ENCODE data around the gene ANKRD12. TPM values are rescaled to one million over a fixed set of nuclear protein-coding genes. Genes with fewer than 3 reads are reported as not detected.

Gene ANKRD12
- total RNA-seq, 2 experiments from 2014 or later = 62.5 to 68.4 TPM

DNA sequence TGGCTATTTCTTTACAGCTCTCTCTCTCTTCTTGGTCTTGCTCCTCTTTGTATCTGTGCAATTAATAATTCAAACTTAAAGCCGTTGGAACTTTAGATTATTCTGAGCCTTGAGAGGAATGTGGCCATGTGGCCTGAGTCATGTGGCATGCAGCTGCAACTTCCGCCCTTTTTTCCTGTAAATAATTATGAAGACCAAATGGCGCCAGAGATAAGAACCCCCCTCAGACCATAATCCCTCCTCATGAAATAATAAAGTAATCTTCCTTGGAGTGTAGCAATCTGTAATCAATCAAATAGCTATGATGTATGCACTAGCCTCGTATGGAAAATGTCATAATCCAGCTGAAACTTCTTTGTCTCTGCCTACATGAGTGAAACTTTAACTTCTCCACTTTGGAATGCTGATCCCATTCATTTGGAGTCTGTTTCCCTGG, 184.5 kb downstream of the ANKRD12 start:
- CTCF ChIA-PET = interaction anchor here (1.4 kb wide), 1 partner anchor 196 kb away, joined by 3 read pairs; no protein-coding TSS in a partner anchor
- Mint-ChIP-seq H3K27ac (no peak overlapping the region), H3K27me3 (peaks cover 5% of the 10 kb centered on the region), H3K36me3 (ENCODE audit: low read depth) (peaks cover 3% of the 10 kb centered on the region), H3K9me3 (peaks cover 3% of the 10 kb centered on the region), H3K4me1 (ENCODE audit: low read depth) (no peaks in the 10 kb centered on the region), H3K4me3 (no peak overlapping the region)
- no peak for DNase-seq
- intact Hi-C loops (cut with micrococcal nuclease) = no loop called here
- no peak for ATAC-seq
- TF ChIP-seq, protein P1, sequence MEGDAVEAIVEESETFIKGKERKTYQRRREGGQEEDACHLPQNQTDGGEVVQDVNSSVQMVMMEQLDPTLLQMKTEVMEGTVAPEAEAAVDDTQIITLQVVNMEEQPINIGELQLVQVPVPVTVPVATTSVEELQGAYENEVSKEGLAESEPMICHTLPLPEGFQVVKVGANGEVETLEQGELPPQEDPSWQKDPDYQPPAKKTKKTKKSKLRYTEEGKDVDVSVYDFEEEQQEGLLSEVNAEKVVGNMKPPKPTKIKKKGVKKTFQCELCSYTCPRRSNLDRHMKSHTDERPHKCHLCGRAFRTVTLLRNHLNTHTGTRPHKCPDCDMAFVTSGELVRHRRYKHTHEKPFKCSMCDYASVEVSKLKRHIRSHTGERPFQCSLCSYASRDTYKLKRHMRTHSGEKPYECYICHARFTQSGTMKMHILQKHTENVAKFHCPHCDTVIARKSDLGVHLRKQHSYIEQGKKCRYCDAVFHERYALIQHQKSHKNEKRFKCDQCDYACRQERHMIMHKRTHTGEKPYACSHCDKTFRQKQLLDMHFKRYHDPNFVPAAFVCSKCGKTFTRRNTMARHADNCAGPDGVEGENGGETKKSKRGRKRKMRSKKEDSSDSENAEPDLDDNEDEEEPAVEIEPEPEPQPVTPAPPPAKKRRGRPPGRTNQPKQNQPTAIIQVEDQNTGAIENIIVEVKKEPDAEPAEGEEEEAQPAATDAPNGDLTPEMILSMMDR (IDR thresholded peaks at IDR 0.05) = no peak
- POLR2A ChIA-PET = no interaction called here

DNA sequence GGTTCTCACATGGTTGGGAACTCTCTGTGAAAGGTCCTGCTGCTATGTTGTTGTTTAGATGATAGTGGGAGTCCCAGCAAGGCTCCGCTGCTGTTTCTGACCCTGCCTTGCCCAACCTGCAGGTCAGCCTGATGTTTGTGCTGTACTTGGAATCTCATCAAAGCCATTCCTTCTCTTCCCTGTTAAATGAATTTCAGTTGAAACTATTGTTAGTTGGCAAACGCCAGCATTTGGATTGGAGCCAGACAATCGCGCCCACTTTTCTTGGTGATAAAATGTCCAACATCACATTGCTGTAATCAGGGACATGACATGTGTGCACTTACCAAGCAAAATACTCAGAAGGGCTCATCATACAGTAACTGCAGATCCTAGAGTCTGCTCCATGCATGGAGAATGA, 185.2 kb downstream of the ANKRD12 start:
- DNase-seq (no peak), ATAC-seq (no peak)
- Mint-ChIP-seq H3K4me3 (no peak overlapping the region), H3K36me3 (ENCODE audit: low read depth) (peaks cover 3% of the 10 kb centered on the region), H3K27me3 (peaks cover 5% of the 10 kb centered on the region), H3K27ac (no peak overlapping the region), H3K4me1 (ENCODE audit: low read depth) (no peaks in the 10 kb centered on the region), H3K9me3 (peaks cover 3% of the 10 kb centered on the region)
- intact Hi-C loops (cut with micrococcal nuclease) = no loop called here
- TF ChIP-seq, protein P1 (IDR thresholded peaks at IDR 0.05) = no peak
- ChIA-PET POLR2A (no interaction called here), CTCF (interaction anchor here (1.4 kb wide), 1 partner anchor 195 kb away, joined by 3 read pairs; no protein-coding TSS in a partner anchor)

DNA sequence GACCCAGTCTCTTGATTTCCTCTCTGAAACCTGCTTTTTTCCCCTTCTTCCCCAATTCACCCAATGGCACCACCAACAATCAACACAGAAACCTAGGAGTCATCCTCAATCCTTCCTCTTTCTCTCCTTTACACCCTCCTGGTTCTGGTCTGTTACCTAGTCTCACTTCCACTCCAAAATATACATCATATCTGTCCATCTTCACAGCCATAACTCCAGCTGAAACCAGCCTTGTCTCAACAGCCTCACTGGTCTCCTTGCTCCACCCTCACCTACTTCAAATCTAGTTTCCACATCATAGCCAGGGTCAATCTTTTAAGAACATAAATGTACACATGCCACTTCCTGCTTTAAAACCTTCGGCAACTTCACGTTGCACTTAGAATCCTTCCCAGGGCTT, 186.2 kb downstream of the ANKRD12 start:
- DNase-seq (no peak), ATAC-seq (no peak)
- intact Hi-C loops (cut with micrococcal nuclease) = no loop called here
- Mint-ChIP-seq H3K36me3 (ENCODE audit: low read depth) (peaks cover 3% of the 10 kb centered on the region), H3K27ac (no peak overlapping the region), H3K27me3 (peaks cover 5% of the 10 kb centered on the region), H3K9me3 (peaks cover 3% of the 10 kb centered on the region), H3K4me1 (ENCODE audit: low read depth) (no peaks in the 10 kb centered on the region), H3K4me3 (no peak overlapping the region)
- TF ChIP-seq, protein P1 (IDR thresholded peaks at IDR 0.05) = no peak
- POLR2A ChIA-PET = interaction anchor here (1.0 kb wide), 1 partner anchor 9 kb away, joined by 4 read pairs; no protein-coding TSS in a partner anchor
- CTCF ChIA-PET = interaction anchor here (1.0 kb wide), 1 partner anchor 69 kb away, joined by 3 read pairs; no protein-coding TSS in a partner anchor

DNA sequence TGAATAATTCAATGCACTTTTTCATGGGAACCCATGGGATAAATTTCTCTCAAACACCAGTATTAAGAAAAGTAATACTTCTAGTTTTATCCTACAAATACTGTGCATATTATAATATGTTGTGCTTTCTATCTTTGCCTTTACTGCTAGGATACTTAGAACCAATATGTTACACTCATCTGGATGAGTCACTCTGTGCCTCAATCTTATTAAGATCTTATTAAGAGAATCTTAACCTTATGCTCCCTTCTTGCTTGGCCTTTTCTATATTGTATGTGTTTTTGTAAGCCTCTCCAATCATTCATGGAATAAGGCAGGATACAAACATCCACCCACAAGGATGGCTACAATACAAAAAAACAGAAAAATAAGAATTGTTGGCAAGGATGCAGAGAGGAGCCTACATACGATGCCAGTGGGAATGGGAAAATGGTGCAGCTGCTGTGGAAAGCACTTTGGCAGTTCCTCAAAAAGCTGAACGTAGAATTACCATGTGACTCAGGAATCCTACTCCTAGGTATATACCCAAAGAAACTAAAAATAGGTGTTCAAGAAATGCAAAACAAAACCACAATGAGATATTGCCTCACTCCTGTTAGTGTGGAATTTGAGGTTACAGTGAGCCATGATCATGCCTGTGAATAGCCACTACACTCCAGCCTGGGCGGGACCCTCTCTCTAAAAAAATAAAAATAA, 187.3 kb downstream of the ANKRD12 start:
- no peak for ATAC-seq
- Mint-ChIP-seq H3K4me1 (ENCODE audit: low read depth) (no peaks in the 10 kb centered on the region), H3K27me3 (peaks cover 5% of the 10 kb centered on the region), H3K9me3 (peaks cover 3% of the 10 kb centered on the region), H3K4me3 (no peak overlapping the region), H3K27ac (no peak overlapping the region), H3K36me3 (ENCODE audit: low read depth) (peaks cover 3% of the 10 kb centered on the region)
- ChIA-PET CTCF (interaction anchor here (1.0 kb wide), 1 partner anchor 68 kb away, joined by 3 read pairs; no protein-coding TSS in a partner anchor), POLR2A (interaction anchor here (1.0 kb wide), 1 partner anchor 8 kb away, joined by 4 read pairs; no protein-coding TSS in a partner anchor)
- TF ChIP-seq, protein P1 (IDR thresholded peaks at IDR 0.05) = no peak
- intact Hi-C loops (cut with micrococcal nuclease) = no loop called here
- no peak for DNase-seq

DNA sequence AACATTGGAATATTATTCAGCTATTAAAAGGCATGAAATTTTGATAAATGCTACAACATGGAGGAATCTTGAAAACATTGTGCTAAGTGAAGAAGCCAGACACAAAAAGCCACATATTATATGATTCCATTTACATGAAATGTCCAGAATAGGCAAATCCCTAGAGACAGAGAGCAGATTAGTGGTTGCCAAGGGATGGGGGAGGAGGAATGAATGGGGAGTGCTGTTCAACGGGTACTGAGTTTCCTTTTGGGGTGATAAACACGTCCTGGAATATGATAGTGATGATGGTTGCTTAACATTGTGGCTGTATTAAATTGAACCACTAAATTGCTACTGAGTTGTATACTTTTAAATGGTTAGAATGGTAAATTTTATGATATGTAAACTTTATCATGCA, 189.1 kb downstream of the ANKRD12 start:
- intact Hi-C loops (cut with micrococcal nuclease) = no loop called here
- no peaks in the 10 kb centered on the region for H3K4me1 Mint-ChIP-seq (ENCODE audit: low read depth)
- H3K36me3 Mint-ChIP-seq (ENCODE audit: low read depth) = no peaks in the 10 kb centered on the region
- peaks cover 4% of the 10 kb centered on the region for H3K27me3 Mint-ChIP-seq
- no peak overlapping the region for H3K4me3 Mint-ChIP-seq
- CTCF ChIA-PET = no interaction called here
- H3K9me3 Mint-ChIP-seq = no peaks in the 10 kb centered on the region
- ATAC-seq (no peak), DNase-seq (no peak)
- no peak overlapping the region for H3K27ac Mint-ChIP-seq
- POLR2A ChIA-PET = no interaction called here
- TF ChIP-seq, protein P1 (IDR thresholded peaks at IDR 0.05) = no peak
